WI38 (cell line): ENCODE measurements around the gene PPP1CA.

Experiments
- H3K4me3 ChIP-seq: 2 replicates; pipeline ENCODE4 v1.5.1; 2011; ENCODE audit warnings: low read depth, mild to moderate bottlenecking, control low read depth, low read length
- TF ChIP-seq, protein P1 (sequence below): IDR thresholded peaks from 2 replicates; pipeline ENCODE4 v1.5.1; 2012; ENCODE audit warnings: low read depth, mild to moderate bottlenecking, control low read depth, low read length

PPP1CA gene

DNA sequence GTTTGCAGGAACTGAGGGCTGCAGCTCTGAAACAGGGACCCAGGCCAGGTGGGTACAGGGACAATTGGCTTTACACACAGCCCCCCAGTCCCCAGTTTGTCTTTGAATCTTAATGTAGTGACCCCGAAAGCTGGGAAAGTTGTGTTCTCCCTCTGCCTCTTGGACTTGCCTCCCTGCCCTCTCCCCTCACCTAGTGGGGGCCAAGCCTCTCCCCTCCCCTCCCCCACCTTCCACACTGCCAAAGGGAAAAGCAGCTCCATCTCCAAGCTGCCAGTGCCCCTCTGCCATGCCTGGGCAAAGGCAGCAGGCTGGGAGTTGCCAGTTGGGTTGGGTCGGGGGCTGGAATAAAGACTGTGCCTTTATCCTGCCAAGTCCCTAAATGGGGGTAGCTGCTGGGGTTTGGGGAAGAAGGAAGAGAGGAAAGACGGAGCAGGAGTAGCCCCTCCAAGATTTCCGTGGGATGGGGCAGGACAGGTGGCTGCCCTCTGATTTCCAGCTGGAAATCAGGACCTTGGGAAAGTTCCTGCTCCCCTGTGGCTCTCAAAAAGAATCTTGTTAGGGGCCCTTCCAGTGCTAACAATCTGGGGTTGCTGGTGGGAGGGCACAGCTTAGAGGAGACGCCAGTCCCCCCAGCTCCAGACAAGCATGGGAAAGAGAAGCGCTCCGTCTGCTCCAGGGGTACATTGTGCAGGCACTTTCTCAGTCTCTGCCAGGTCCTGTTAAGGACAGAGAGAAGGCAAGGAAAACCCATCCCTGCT, 25.4 kb downstream of the PPP1CA start:
- TF ChIP-seq, protein P1, sequence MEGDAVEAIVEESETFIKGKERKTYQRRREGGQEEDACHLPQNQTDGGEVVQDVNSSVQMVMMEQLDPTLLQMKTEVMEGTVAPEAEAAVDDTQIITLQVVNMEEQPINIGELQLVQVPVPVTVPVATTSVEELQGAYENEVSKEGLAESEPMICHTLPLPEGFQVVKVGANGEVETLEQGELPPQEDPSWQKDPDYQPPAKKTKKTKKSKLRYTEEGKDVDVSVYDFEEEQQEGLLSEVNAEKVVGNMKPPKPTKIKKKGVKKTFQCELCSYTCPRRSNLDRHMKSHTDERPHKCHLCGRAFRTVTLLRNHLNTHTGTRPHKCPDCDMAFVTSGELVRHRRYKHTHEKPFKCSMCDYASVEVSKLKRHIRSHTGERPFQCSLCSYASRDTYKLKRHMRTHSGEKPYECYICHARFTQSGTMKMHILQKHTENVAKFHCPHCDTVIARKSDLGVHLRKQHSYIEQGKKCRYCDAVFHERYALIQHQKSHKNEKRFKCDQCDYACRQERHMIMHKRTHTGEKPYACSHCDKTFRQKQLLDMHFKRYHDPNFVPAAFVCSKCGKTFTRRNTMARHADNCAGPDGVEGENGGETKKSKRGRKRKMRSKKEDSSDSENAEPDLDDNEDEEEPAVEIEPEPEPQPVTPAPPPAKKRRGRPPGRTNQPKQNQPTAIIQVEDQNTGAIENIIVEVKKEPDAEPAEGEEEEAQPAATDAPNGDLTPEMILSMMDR = no peak
- H3K4me3 ChIP-seq = no peak overlapping the region

DNA sequence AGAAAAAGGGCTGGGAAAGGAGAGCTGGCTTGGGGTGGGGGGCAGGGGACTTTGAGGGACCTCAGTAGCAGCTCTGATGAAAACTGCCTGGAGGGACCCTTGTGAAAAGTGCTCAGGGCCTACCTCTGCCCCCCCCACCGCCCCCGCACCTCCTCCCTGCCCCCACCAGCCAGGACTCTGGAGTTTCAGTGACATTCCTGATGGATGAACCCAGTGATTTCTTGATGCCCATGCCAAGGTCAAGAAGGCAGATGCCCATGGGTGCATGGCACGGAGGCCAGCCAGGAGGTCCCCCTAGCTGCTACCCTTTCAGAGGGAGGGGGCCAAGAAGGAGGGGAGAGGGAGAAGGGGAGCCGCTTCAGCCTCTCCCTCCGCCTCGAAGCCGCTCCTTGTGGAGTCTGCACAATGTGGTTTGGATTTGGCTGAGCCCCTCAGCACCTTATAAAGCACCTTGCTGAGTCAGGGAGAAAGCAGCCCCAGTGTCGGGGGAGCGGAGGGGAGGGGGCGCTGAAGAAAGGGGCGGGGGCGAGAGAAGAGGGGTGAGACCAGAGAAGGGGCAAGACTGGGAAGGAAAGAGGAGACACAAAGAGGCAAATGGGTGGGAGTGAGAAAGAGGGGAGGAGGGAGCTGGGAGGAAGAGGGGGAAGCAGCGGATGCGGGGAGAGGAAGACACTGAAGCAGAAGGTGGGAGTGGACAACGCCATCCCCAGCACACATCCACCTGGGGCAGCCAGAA, 26.2 kb downstream of the PPP1CA start:
- no peak overlapping the region for H3K4me3 ChIP-seq
- TF ChIP-seq, protein P1 = no peak

DNA sequence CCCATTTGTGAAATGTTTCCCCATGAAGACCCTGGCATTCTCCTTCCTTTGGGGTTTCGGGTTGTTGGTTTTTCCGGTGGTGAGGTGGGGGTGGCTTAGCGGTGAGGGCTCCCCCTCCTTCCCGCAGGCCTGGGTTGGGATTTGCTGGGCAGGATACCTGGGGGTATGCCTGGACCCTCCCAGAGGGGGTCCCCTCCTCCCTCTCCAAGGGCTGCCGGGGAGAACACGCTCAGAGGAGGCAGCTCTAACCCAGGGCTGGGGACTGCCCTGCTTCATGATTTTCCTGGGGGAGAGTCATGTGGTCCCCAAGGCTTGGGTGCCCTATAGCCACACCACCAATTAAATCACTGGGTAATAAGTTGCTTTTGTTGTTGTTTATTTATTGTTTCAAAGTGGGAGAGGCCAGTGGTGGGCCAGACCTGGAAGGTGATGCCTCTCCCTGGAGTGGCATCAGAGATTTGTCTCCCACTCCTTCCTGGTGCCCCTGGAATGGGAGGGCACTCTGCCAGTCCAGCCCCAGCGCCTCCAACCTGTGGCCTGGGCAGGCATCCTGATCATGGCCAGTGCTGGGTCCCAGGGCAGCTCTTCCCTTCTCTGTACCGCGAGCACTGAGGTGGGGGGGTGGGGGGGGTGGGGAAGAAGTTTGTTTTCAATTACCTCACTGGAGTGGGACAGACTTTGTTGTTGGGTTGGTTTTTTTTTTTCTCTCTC, 26.9 kb downstream of the PPP1CA start:
- peak overlapping the region; percentile 76; the same call in 1 of the 2 replicates for H3K4me3 ChIP-seq
- TF ChIP-seq, protein P1 = no peak

DNA sequence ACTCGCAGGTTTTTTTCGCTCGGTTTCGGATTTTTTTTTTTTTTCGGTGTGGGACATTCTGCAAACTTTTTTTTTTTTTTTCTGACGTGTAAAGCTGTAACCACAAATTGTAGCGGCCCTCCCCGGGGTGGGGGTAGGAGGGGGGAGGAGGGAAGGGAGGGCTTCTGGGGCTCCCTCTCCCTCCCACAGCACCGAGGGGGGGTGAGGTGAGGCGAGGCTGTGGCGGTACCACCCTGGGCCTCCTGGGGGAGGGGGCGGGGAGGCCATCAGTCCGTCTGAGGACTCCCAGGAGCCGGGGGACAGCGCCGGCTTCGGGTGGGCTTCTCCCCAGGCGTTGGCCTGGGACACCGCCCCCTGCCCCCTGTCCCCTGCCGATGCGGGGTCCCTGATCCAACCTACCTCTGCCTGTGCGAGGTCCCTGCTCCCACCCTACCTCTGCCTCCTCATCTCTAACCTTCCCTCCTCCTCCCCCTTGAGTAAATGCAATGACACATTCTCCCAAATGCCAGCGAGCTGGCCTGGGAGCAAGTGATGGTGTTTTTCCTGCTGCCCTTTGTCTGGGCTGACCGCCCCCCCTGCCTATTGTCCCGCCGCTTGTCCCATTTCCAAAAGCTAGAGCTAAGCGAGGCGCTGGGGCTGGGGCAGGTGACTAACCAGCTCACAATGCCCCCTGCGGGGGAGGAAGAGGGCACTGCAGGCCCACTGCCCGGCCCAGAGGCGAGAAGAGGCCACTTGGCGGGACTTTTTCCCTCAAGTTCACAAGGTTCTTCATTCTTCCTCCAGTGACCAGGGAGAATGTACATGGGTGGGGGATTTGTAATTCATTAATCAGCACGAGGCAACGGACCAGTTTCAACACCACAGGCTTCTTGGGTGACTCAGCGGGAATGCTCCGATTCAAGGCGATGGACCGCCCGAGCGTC, 27.7 kb downstream of the PPP1CA start:
- TF ChIP-seq, protein P1 = 0 out of 2 replicates have a peak, but pooled peaks have one; percentile 16
- H3K4me3 ChIP-seq = peak overlapping the region; percentile 76

DNA sequence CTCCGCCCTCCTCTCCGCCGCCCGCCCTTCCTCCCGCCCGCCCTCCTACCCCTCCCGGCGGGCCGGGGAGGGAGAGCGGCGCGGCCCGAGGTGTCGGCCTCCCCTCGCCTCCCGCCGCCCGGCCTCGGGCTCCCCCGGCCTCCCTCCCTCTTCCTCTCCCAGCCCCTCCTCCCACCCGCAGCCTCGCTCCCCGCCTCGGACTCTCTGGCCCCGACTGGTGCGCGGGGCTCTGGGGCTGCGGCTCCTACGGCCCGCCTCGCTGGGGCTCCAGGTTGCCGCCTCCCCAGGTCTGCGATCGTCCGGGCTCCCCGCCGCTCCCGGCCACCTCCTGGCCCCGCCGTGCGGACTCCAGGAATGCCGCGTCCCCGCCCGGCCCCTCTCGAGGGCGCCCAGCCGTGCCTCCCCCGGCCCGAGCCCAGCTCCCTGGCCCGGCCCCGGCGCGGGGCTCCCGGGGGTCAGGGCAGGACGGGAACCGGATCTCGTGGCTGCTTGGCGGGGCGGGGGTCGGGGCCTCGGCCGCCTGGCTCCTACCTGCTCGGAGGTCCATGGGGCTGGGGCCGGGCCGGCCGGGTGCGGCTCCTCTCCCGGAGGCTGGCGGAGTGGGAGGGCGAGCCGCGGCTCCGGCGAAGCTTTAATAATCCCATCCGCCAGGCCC, 28.5 kb downstream of the PPP1CA start, which contains the start of gene CLCF1:
TSS of gene CLCF1 (minus strand) at position 606 of the 655 bp plus-strand sequence. CDS start at position 547, 59 bp downstream.
- H3K4me3 ChIP-seq = peak within 1 kb of the TSS; percentile 76
- TF ChIP-seq, protein P1 = no peak

DNA sequence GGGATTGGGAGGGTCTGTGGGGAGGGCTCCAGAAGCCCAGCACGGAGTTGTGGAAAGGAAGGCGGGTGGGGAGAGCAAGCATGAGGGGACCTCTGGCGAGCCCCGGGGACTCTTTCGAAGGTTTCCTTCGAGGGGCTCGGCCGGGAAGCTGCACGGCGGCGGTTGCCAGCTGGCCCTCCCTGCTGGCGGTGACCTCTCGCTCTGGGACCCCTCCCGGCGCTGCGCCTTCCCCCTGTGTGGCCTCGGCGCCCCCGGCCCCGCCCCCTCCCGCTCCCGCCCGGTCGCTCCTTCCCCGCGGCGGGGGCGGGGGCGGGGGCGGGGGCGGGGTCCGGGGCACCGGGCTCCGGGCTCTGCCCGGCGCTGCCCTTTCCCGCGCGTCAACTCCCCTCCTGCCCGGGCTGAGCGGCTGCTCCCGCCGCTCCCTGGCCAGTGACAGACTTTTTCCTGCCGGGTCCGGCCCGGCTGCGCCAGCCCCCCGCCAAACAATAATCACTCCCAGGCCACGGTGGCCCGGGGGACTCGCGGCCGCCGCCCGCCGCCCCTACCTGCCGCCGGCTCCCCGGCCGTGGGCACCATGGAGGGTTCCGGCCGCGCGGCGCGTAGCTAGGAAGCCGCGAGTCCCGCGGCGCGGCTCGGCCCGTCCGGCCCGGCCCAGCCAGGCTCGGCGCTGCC, 29.2 kb downstream of the PPP1CA start:
- TF ChIP-seq, protein P1 = no peak
- peak overlapping the region; percentile 76 for H3K4me3 ChIP-seq
